ENCODE results near the gene CTDSP1. TPM values are rescaled to one million over a fixed set of nuclear protein-coding genes. Genes with fewer than 3 reads are reported as not detected.

Gene CTDSP1
- polyA plus RNA-seq, 3 donors, result 46.4 to 258 (median 49.9) TPM

DNA sequence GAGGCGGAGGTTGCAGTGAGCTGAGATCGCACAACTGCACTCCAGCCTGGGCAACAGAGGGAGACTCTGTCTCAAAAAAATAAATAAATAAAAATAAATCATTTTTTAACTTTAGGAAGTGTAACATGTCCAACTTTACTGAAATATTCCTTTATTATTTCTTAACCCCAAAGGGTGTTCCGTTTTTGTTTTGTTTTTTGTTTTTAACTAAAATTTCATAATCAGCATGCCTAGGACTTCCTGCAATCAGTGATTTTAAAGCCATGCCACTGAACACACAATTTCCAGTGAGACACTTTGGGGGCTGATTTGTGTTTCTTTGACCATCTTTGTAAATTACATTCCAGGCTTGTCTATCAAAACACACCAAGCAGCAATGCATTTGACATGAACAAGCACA is 35.9 kb upstream of the CTDSP1 start:
- peaks cover 84% of the 10 kb centered on the region for H3K4me1 Mint-ChIP-seq
- TF ChIP-seq, protein P1, sequence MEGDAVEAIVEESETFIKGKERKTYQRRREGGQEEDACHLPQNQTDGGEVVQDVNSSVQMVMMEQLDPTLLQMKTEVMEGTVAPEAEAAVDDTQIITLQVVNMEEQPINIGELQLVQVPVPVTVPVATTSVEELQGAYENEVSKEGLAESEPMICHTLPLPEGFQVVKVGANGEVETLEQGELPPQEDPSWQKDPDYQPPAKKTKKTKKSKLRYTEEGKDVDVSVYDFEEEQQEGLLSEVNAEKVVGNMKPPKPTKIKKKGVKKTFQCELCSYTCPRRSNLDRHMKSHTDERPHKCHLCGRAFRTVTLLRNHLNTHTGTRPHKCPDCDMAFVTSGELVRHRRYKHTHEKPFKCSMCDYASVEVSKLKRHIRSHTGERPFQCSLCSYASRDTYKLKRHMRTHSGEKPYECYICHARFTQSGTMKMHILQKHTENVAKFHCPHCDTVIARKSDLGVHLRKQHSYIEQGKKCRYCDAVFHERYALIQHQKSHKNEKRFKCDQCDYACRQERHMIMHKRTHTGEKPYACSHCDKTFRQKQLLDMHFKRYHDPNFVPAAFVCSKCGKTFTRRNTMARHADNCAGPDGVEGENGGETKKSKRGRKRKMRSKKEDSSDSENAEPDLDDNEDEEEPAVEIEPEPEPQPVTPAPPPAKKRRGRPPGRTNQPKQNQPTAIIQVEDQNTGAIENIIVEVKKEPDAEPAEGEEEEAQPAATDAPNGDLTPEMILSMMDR (IDR thresholded peaks at IDR 0.05), result no peak
- H3K36me3 ChIP-seq (replicated peaks in 1 of 2; ENCODE audit: control insufficient read depth in 1 of 2, insufficient read depth in 2 of 2, low read length in 2 of 2), result no peaks in the 10 kb centered on the region
- H4K20me1 ChIP-seq (ENCODE audit: insufficient read depth, low read length), result no peaks in the 10 kb centered on the region
- H3K4me2 ChIP-seq (replicated peaks; ENCODE audit: extremely low read depth, low read length, poor library complexity, severe bottlenecking), result peak overlapping the region; percentile 54
- H2AFZ ChIP-seq (ENCODE audit: insufficient read depth, low read depth, low read length, poor library complexity, severe bottlenecking), result no peak overlapping the region
- H3K27ac Mint-ChIP-seq, result peak overlapping the region; percentile 95 to 100 (median 100)
- peak overlapping the region; percentile 29 for H3K9ac ChIP-seq (ENCODE audit: insufficient read depth, low read length, poor library complexity, severe bottlenecking)
- H3K27me3 Mint-ChIP-seq (ENCODE audit: low read depth in 3 of 3), result peaks cover 0 to 1% (median 0%) of the 10 kb centered on the region in 3 donors
- DNase-seq, result peak in 2 of 3 donors; percentile 46 to 78
- H3K27me3 ChIP-seq (ENCODE audit: control insufficient read depth in 2 of 2, insufficient read depth in 2 of 2, low read length in 2 of 2), result no peaks in the 10 kb centered on the region
- peak overlapping the region; percentile 39 to 60 for H3K4me3 Mint-ChIP-seq
- H3K79me2 ChIP-seq (ENCODE audit: insufficient read depth, low read length), result peaks cover 15% of the 10 kb centered on the region
- H3K4me1 ChIP-seq (ENCODE audit: control insufficient read depth in 1 of 2, insufficient read depth in 2 of 2, low read length in 2 of 2), result peaks cover 92 to 94% of the 10 kb centered on the region in 2 donors
- intact Hi-C loops (cut with micrococcal nuclease), result loop anchor here in 1 of 2 donors (5.0 kb wide), 2 partner anchors 34 to 36 kb away; partner anchors contain the start of gene CTDSP1
- H3K9me3 ChIP-seq (replicated peaks in 1 of 2; ENCODE audit: control insufficient read depth in 1 of 2, insufficient read depth in 1 of 2, low read length in 2 of 2), result peaks cover 0 to 4% of the 10 kb centered on the region in 2 donors
- peaks cover 0 to 13% (median 6%) of the 10 kb centered on the region in 7 donors for H3K9me3 Mint-ChIP-seq
- peaks cover 0 to 9% of the 10 kb centered on the region in 2 donors for H3K36me3 Mint-ChIP-seq
- H3K4me3 ChIP-seq (replicated peaks in 1 of 3; ENCODE audit: low read depth in 2 of 3, low read length in 3 of 3), result peak overlapping the region in 1 of 3 experiments; percentile 53
- peak overlapping the region; percentile 92 to 99 for H3K27ac ChIP-seq (ENCODE audit: low read depth in 1 of 2, low read length in 2 of 2)
- WGBS (ENCODE audit: insufficient coverage), result no CpG with 5 or more reads among the region's 3 CpGs

DNA sequence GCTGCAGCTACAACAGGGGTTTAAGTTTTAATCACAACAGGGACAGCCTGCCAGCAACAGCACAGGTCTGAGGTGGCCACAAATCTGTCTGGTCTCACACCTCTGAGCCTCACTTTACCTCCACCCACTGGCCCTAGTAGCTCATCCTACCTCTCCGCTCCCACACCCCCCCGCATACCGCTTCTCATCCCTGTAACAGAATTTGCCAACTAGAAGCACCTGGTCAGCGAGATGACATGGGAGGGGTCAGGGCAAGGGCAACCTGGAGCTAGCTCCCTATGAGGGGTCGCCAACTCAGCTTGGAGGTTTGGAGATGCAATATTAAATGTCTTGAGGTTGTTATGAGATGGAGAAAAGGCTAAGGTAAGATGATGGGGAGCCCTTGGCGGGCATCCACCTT is 35.5 kb upstream of the CTDSP1 start:
- TF ChIP-seq, protein P1 (IDR thresholded peaks at IDR 0.05), result no peak
- peaks cover 20% of the 10 kb centered on the region for H3K79me2 ChIP-seq (ENCODE audit: insufficient read depth, low read length)
- H3K4me1 ChIP-seq (ENCODE audit: control insufficient read depth in 1 of 2, insufficient read depth in 2 of 2, low read length in 2 of 2), result peaks cover 96 to 97% of the 10 kb centered on the region in 2 donors
- H2AFZ ChIP-seq (ENCODE audit: insufficient read depth, low read depth, low read length, poor library complexity, severe bottlenecking), result no peak overlapping the region
- H3K36me3 ChIP-seq (replicated peaks in 1 of 2; ENCODE audit: control insufficient read depth in 1 of 2, insufficient read depth in 2 of 2, low read length in 2 of 2), result no peaks in the 10 kb centered on the region
- H3K9me3 ChIP-seq (replicated peaks in 1 of 2; ENCODE audit: control insufficient read depth in 1 of 2, insufficient read depth in 1 of 2, low read length in 2 of 2), result peaks cover 0 to 4% of the 10 kb centered on the region in 2 donors
- no CpG with 5 or more reads among the region's 6 CpGs for WGBS (ENCODE audit: insufficient coverage)
- peaks cover 87% of the 10 kb centered on the region for H3K4me1 Mint-ChIP-seq
- peak overlapping the region; percentile 54 for H3K4me2 ChIP-seq (replicated peaks; ENCODE audit: extremely low read depth, low read length, poor library complexity, severe bottlenecking)
- H4K20me1 ChIP-seq (ENCODE audit: insufficient read depth, low read length), result no peaks in the 10 kb centered on the region
- H3K27me3 ChIP-seq (ENCODE audit: control insufficient read depth in 2 of 2, insufficient read depth in 2 of 2, low read length in 2 of 2), result no peaks in the 10 kb centered on the region
- H3K9ac ChIP-seq (ENCODE audit: insufficient read depth, low read length, poor library complexity, severe bottlenecking), result peak overlapping the region; percentile 29
- peak overlapping the region; percentile 92 to 99 for H3K27ac ChIP-seq (ENCODE audit: low read depth in 1 of 2, low read length in 2 of 2)
- peaks cover 0 to 13% (median 6%) of the 10 kb centered on the region in 7 donors for H3K9me3 Mint-ChIP-seq
- peak overlapping the region; percentile 92 to 100 (median 100) for H3K27ac Mint-ChIP-seq
- no peak for DNase-seq
- intact Hi-C loops (cut with micrococcal nuclease), result loop anchor here in 1 of 2 donors (5.0 kb wide), 2 partner anchors 33 to 37 kb away; partner anchors contain the start of gene CTDSP1
- peak overlapping the region in 1 of 3 experiments; percentile 53 for H3K4me3 ChIP-seq (replicated peaks in 1 of 3; ENCODE audit: low read depth in 2 of 3, low read length in 3 of 3)
- H3K27me3 Mint-ChIP-seq (ENCODE audit: low read depth in 3 of 3), result peaks cover 0 to 1% (median 0%) of the 10 kb centered on the region in 3 donors
- peak overlapping the region in 1 of 2 donors; percentile 39 for H3K4me3 Mint-ChIP-seq
- peaks cover 0 to 9% of the 10 kb centered on the region in 2 donors for H3K36me3 Mint-ChIP-seq
